GM10266 (cell line): ENCODE data around the gene CLOCK.
A peak's percentile ranks its signal among the peaks of the same experiment; 100 is the strongest.

Experiments used
- DNase-seq: peaks from one replicate; pipeline ENCODE4 v3.0.0; 2012; ENCODE audit errors: extremely low spot score
- CTCF ChIP-seq: IDR thresholded peaks from 2 replicates; pipeline ENCODE4 v1.5.1; 2012; ENCODE audit warnings: mild to moderate bottlenecking, low read depth; ENCODE audit not compliant: control insufficient read depth, insufficient read depth; ENCODE audit errors: missing control alignments

CLOCK gene

GRCh38 chr4:55424791-55425190 is 121.9 kb downstream of the CLOCK start:
- no peak for DNase-seq
- no peak for TF ChIP-seq CTCF

GRCh38 chr4:55416176-55416575 is 130.5 kb downstream of the CLOCK start:
- no peak for DNase-seq
- no peak for TF ChIP-seq CTCF

GRCh38 chr4:55411621-55412020 is 135.1 kb downstream of the CLOCK start:
- no peak for DNase-seq

GRCh38 chr4:55410431-55410830 is 136.3 kb downstream of the CLOCK start:
- no peak for DNase-seq
- TF ChIP-seq CTCF: no peak

More at GRCh38 chr4:55411621-55412020, 135.1 kb downstream of the CLOCK start:
- TF ChIP-seq CTCF: no peak

- TF ChIP-seq CTCF: peak; percentile 44
- peak; percentile 15 for DNase-seq
Observed at GRCh38 chr4:55409468-55410171, 137.1 kb downstream of the CLOCK start.

- DNase-seq: no peak
- TF ChIP-seq CTCF: no peak
Observed at GRCh38 chr4:55407764-55408163, 138.9 kb downstream of the CLOCK start.

GRCh38 chr4:55407119-55407518 is 139.6 kb downstream of the CLOCK start:
- no peak for DNase-seq
- TF ChIP-seq CTCF: no peak
